Measurements from ENCODE around the gene GLIS1. TPM values are rescaled to one million over a fixed set of nuclear protein-coding genes. Genes with fewer than 3 reads are reported as not detected.
"Not testable (repeated sequence)": the region's sequence is repeated elsewhere in the genome, so short reads cannot be mapped to it uniquely, and the experiment has no call there.

GLIS1 gene
- total RNA-seq, 1 donor from 2014 or later = 0.07 TPM

- Mint-ChIP-seq H3K4me3 (ENCODE audit: unreplicated experiment) (no peak overlapping the region), H3K4me1 (ENCODE audit: low read depth, unreplicated experiment) (no peaks in the 10 kb centered on the region), H3K27ac (ENCODE audit: unreplicated experiment) (no peak overlapping the region), H3K27me3 (ENCODE audit: low read depth, unreplicated experiment) (peaks cover 42% of the 10 kb centered on the region), H3K36me3 (ENCODE audit: low read depth, unreplicated experiment) (no peaks in the 10 kb centered on the region), H3K9me3 (ENCODE audit: unreplicated experiment) (no peaks in the 10 kb centered on the region)
- H2AFZ ChIP-seq (ENCODE audit: low read depth, low read length) = no peak overlapping the region
- H3K36me3 ChIP-seq (ENCODE audit: insufficient read depth, low read length) = no peaks in the 10 kb centered on the region
- no peak overlapping the region for H3K4me3 ChIP-seq (ENCODE audit: insufficient read depth, low read depth, low read length)
- peak; percentile 6 for TF ChIP-seq EZH2 (IDR thresholded peaks at IDR 0.05; ENCODE audit: insufficient read depth, low read length)
- no peak for TF ChIP-seq CTCF (IDR thresholded peaks at IDR 0.05; ENCODE audit: insufficient read depth, low read depth, low read length)
- H3K27me3 ChIP-seq (ENCODE audit: insufficient read depth, low read length) = no peaks in the 10 kb centered on the region
- no peak overlapping the region for H3K9ac ChIP-seq (ENCODE audit: low read length)
- DNase-seq (ENCODE audit: low read depth) = no peak
- H3K4me2 ChIP-seq (ENCODE audit: low read length) = no peak overlapping the region
- H3K4me1 ChIP-seq (ENCODE audit: insufficient read depth, low read length) = peaks cover 4% of the 10 kb centered on the region
- no peak overlapping the region for H3K27ac ChIP-seq (ENCODE audit: low read depth, low read length)
- H3K9me3 ChIP-seq (ENCODE audit: insufficient read depth, low read depth, low read length) = no peaks in the 10 kb centered on the region
- H3K79me2 ChIP-seq (ENCODE audit: insufficient read depth, low read length) = peaks cover 5% of the 10 kb centered on the region
- peak; percentile 76 for FAIRE-seq
- H4K20me1 ChIP-seq (ENCODE audit: insufficient read depth, low read length) = peaks cover 99% of the 10 kb centered on the region
These were observed 182.2 kb downstream of the GLIS1 start for GRCh38 chr1:53556657-53557227.

GRCh38 chr1:53555620-53556326, 183.2 kb downstream of the GLIS1 start:
- H2AFZ ChIP-seq (ENCODE audit: low read depth, low read length); H3K27me3 ChIP-seq (ENCODE audit: insufficient read depth, low read length); H3K4me2 ChIP-seq (ENCODE audit: low read length); H3K36me3 Mint-ChIP-seq (ENCODE audit: low read depth, unreplicated experiment); H3K79me2 ChIP-seq (ENCODE audit: insufficient read depth, low read length); H3K4me1 Mint-ChIP-seq (ENCODE audit: low read depth, unreplicated experiment); H3K4me3 ChIP-seq (ENCODE audit: insufficient read depth, low read depth, low read length); H3K27ac ChIP-seq (ENCODE audit: low read depth, low read length); H3K9me3 ChIP-seq (ENCODE audit: insufficient read depth, low read depth, low read length); H3K36me3 ChIP-seq (ENCODE audit: insufficient read depth, low read length); H3K27ac Mint-ChIP-seq (ENCODE audit: unreplicated experiment); H3K9ac ChIP-seq (ENCODE audit: low read length); H3K9me3 Mint-ChIP-seq (ENCODE audit: unreplicated experiment); H3K4me1 ChIP-seq (ENCODE audit: insufficient read depth, low read length); DNase-seq (ENCODE audit: low read depth); H3K4me3 Mint-ChIP-seq (ENCODE audit: unreplicated experiment): not testable (repeated sequence)
- peak; percentile 29 for FAIRE-seq
- H3K27me3 Mint-ChIP-seq (ENCODE audit: low read depth, unreplicated experiment) = peaks cover 41% of the 10 kb centered on the region
- H4K20me1 ChIP-seq (ENCODE audit: insufficient read depth, low read length) = peaks cover 98% of the 10 kb centered on the region

GRCh38 chr1:53554592-53555305, 184.2 kb downstream of the GLIS1 start:
- Mint-ChIP-seq H3K27me3 (ENCODE audit: low read depth, unreplicated experiment) (peaks cover 38% of the 10 kb centered on the region), H3K36me3 (ENCODE audit: low read depth, unreplicated experiment) (no peaks in the 10 kb centered on the region), H3K27ac (ENCODE audit: unreplicated experiment) (no peak overlapping the region), H3K4me1 (ENCODE audit: low read depth, unreplicated experiment) (no peaks in the 10 kb centered on the region), H3K9me3 (ENCODE audit: unreplicated experiment) (no peaks in the 10 kb centered on the region), H3K4me3 (ENCODE audit: unreplicated experiment) (no peak overlapping the region)
- DNase-seq (ENCODE audit: low read depth) (no peak), FAIRE-seq (no peak)
- Histone ChIP-seq H3K27ac (ENCODE audit: low read depth, low read length) (no peak overlapping the region), H3K4me2 (ENCODE audit: low read length) (no peak overlapping the region), H3K4me1 (ENCODE audit: insufficient read depth, low read length) (peaks cover 4% of the 10 kb centered on the region), H3K79me2 (ENCODE audit: insufficient read depth, low read length) (no peaks in the 10 kb centered on the region), H2AFZ (ENCODE audit: low read depth, low read length) (no peak overlapping the region), H3K9me3 (ENCODE audit: insufficient read depth, low read depth, low read length) (no peaks in the 10 kb centered on the region), H3K9ac (ENCODE audit: low read length) (no peak overlapping the region), H3K27me3 (ENCODE audit: insufficient read depth, low read length) (no peaks in the 10 kb centered on the region), H4K20me1 (ENCODE audit: insufficient read depth, low read length) (peaks cover 96% of the 10 kb centered on the region), H3K36me3 (ENCODE audit: insufficient read depth, low read length) (no peaks in the 10 kb centered on the region), H3K4me3 (ENCODE audit: insufficient read depth, low read depth, low read length) (no peak overlapping the region)
- no peak for TF ChIP-seq EZH2 (IDR thresholded peaks at IDR 0.05; ENCODE audit: insufficient read depth, low read length)
- TF ChIP-seq CTCF (IDR thresholded peaks at IDR 0.05; ENCODE audit: insufficient read depth, low read depth, low read length) = no peak
